ENCODE measurements around the gene LLGL2.

Gene LLGL2

GRCh38 chr17:75612906-75613626 is 87.6 kb downstream of the LLGL2 start:
- Histone ChIP-seq H3K9me3 (ENCODE audit: control insufficient read depth, insufficient read depth, low read length) (no peaks in the 10 kb centered on the region), H3K36me3 (ENCODE audit: insufficient read depth, low read length) (no peaks in the 10 kb centered on the region), H3K4me1 (ENCODE audit: insufficient read depth, low read length) (no peaks in the 10 kb centered on the region), H3K9ac (ENCODE audit: low read depth, low read length) (no peak overlapping the region)

GRCh38 chr17:75614006-75614405 is 88.5 kb downstream of the LLGL2 start:
- H3K36me3 ChIP-seq (ENCODE audit: insufficient read depth, low read length) = no peaks in the 10 kb centered on the region

DNA sequence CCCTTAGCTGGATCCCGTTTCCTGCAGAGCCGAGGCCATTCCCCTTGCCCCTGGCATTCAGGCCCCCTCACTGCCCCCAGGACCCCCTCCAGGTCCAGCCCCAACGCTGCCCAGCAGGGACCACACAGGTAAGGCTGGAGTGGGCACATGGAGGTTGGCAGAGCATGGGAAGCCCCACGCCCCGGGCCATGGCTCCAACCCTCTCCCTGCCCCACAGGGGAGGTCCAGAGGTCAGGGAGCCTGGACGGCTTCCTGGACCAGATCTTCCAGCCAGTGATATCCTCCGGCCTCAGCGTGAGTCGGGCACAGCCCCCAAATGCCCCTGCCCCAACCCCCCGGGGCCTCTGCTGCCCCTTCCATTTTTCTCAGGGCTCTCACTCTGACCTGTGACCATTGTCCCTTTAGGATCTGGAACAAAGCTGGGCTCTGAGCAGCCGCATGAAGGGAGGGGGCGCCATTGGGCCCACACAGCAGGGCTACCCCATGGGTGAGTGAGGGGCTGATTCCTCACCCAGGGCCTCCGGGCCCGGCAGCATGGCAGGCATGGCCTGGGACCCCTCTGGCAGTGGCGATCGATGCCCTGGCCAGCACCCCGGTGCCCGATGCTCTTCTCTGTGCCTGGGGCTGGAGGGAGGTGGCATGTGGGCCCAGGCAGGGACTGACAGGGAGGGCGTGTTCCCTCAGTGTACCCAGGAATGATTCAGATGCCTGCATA is 89.2 kb downstream of the LLGL2 start:
- Histone ChIP-seq H3K36me3 (ENCODE audit: insufficient read depth, low read length) (no peaks in the 10 kb centered on the region), H3K9ac (ENCODE audit: low read depth, low read length) (no peak overlapping the region), H3K4me1 (ENCODE audit: insufficient read depth, low read length) (no peaks in the 10 kb centered on the region), H3K9me3 (ENCODE audit: control insufficient read depth, insufficient read depth, low read length) (no peaks in the 10 kb centered on the region)

More at GRCh38 chr17:75614006-75614405, 88.5 kb downstream of the LLGL2 start:
- Histone ChIP-seq H3K4me1 (ENCODE audit: insufficient read depth, low read length) (no peaks in the 10 kb centered on the region), H3K9me3 (ENCODE audit: control insufficient read depth, insufficient read depth, low read length) (no peaks in the 10 kb centered on the region), H3K9ac (ENCODE audit: low read depth, low read length) (no peak overlapping the region)

DNA sequence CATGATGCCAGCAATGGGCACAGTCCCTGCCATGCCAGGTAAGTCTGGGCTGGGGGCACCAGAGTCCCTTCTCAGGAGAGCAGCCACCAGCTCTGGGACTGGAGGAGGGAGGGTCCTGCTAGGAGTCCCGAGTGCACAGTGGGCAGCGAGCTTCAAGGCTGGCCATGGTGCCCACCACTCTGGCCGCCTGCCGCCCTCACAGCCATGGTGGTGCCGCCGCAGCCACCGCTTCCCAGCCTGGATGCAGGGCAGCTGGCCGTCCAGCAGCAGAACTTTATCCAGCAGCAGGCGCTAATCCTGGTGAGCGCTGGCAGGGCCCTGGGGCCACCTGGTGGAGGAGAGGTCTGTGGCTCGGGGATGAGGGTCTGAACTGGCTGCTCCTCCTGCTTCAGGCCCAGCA is 89.8 kb downstream of the LLGL2 start:
- no peaks in the 10 kb centered on the region for H3K4me1 ChIP-seq (ENCODE audit: insufficient read depth, low read length)
- H3K36me3 ChIP-seq (ENCODE audit: insufficient read depth, low read length) = no peaks in the 10 kb centered on the region
- no peak overlapping the region for H3K9ac ChIP-seq (ENCODE audit: low read depth, low read length)
- no peaks in the 10 kb centered on the region for H3K9me3 ChIP-seq (ENCODE audit: control insufficient read depth, insufficient read depth, low read length)

GRCh38 chr17:75616521-75617122 is 91.1 kb downstream of the LLGL2 start:
- H3K36me3 ChIP-seq (ENCODE audit: insufficient read depth, low read length) = no peaks in the 10 kb centered on the region
- H3K9ac ChIP-seq (ENCODE audit: low read depth, low read length) = no peak overlapping the region
- H3K4me1 ChIP-seq (ENCODE audit: insufficient read depth, low read length) = no peaks in the 10 kb centered on the region
- H3K9me3 ChIP-seq (ENCODE audit: control insufficient read depth, insufficient read depth, low read length) = no peaks in the 10 kb centered on the region

DNA sequence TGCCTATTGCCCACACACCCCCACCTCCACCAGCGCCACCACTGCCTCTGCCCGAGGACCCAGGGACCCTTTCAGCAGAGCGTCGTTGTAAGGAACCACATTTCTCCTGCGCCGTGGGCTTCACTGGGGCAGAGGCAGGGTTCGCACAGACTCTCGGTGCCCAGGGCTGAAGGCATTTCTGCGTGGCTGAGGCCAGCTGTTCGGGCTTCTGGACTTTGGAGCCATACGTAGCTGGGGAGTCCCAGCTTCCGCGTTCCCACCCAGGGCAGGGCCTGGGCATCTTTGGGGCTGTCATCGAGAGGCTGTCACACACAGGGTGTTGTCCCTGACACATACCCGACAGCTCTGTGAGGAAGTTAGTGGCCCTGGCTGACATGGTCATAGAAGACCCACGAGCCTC is 91.7 kb downstream of the LLGL2 start:
- Histone ChIP-seq H3K36me3 (ENCODE audit: insufficient read depth, low read length) (no peaks in the 10 kb centered on the region), H3K9ac (ENCODE audit: low read depth, low read length) (no peak overlapping the region), H3K4me1 (ENCODE audit: insufficient read depth, low read length) (no peaks in the 10 kb centered on the region), H3K9me3 (ENCODE audit: control insufficient read depth, insufficient read depth, low read length) (no peaks in the 10 kb centered on the region)

GRCh38 chr17:75617675-75618074 is 92.2 kb downstream of the LLGL2 start:
- H3K36me3 ChIP-seq (ENCODE audit: insufficient read depth, low read length) = no peaks in the 10 kb centered on the region
- H3K4me1 ChIP-seq (ENCODE audit: insufficient read depth, low read length) = no peaks in the 10 kb centered on the region
- no peak overlapping the region for H3K9ac ChIP-seq (ENCODE audit: low read depth, low read length)
- no peaks in the 10 kb centered on the region for H3K9me3 ChIP-seq (ENCODE audit: control insufficient read depth, insufficient read depth, low read length)

DNA sequence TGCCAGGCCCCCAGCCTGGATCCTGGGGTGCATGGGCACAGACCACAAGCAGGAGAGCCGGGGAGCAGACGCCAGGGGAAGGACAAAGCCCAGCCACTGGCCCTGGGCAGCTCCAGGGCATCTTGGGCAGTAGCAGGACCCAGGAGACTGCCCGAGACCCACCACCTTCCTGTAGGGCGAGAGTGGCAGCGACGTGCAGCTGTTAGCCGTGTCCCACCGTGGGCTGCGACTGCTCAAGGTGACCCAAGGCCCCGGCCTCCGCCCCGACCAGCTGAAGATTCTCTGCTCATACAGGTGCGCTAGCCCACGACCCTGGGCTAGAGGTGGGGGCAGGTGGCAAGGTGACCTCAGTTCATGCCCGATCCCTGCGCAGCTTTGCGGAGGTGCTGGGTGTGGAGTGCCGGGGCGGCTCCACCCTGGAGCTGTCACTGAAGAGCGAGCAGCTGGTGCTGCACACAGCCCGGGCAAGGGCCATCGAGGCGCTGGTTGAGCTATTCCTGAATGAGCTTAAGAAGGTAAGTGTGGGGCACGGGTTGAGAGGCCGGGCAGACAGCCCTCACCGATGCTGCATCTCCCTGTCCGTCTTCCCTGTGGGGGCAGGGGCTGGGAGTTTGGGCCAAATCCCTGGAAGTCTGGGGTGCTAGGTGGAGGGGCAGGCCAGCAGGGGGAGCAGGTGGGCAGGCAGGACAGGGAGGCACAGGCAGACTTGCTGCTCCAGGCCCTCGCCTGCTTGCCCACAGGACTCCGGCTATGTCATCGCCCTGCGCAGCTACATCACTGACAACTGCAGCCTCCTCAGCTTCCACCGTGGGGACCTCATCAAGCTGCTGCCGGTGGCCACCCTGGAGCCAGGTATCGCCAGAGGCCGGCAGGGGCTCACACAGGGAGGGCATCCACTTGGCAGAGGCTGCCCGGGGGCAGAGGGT is 94.3 kb downstream of the LLGL2 start:
- Histone ChIP-seq H3K9me3 (ENCODE audit: control insufficient read depth, insufficient read depth, low read length) (no peaks in the 10 kb centered on the region), H3K4me1 (ENCODE audit: insufficient read depth, low read length) (no peaks in the 10 kb centered on the region), H3K36me3 (ENCODE audit: insufficient read depth, low read length) (no peaks in the 10 kb centered on the region), H3K9ac (ENCODE audit: low read depth, low read length) (no peak overlapping the region)

GRCh38 chr17:75621489-75621888 is 96.0 kb downstream of the LLGL2 start:
- H3K9ac ChIP-seq (ENCODE audit: low read depth, low read length) = no peak overlapping the region
- H3K4me1 ChIP-seq (ENCODE audit: insufficient read depth, low read length) = no peaks in the 10 kb centered on the region
- no peaks in the 10 kb centered on the region for H3K9me3 ChIP-seq (ENCODE audit: control insufficient read depth, insufficient read depth, low read length)
- no peaks in the 10 kb centered on the region for H3K36me3 ChIP-seq (ENCODE audit: insufficient read depth, low read length)

- Histone ChIP-seq H3K9me3 (ENCODE audit: control insufficient read depth, insufficient read depth, low read length) (no peaks in the 10 kb centered on the region), H3K9ac (ENCODE audit: low read depth, low read length) (no peak overlapping the region), H3K4me1 (ENCODE audit: insufficient read depth, low read length) (no peaks in the 10 kb centered on the region)
Measured at GRCh38 chr17:75622076-75622475, 96.6 kb downstream of the LLGL2 start.

DNA sequence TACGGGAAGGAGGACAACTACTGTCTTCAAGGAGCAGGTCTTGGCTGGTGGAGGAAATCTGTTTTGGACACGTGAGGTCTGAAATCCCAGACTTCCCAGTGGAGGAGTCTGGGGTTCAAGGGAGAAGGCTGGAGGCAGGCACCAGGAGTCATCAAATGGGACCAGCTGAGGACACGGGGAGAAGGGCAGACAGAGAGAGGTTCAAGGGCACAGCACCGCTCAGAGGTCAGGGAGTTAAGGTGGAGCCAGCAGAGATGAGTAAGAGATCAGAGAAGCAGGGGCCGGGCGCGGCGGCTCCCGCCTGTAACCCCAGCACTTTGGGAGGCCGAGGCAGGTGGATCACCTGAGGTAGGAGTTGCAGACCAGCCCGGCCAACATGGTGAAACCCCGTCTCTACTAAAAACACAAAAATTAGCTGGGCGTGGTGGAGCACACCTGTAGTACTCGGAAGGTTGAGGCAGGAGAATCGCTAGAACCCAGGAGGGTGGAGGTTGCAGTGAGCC is 97.3 kb downstream of the LLGL2 start:
- Histone ChIP-seq H3K4me1 (ENCODE audit: insufficient read depth, low read length) (no peaks in the 10 kb centered on the region), H3K9ac (ENCODE audit: low read depth, low read length) (no peak overlapping the region), H3K36me3 (ENCODE audit: insufficient read depth, low read length) (no peaks in the 10 kb centered on the region), H3K9me3 (ENCODE audit: control insufficient read depth, insufficient read depth, low read length) (no peaks in the 10 kb centered on the region)

More at GRCh38 chr17:75622076-75622475, 96.6 kb downstream of the LLGL2 start:
- no peaks in the 10 kb centered on the region for H3K36me3 ChIP-seq (ENCODE audit: insufficient read depth, low read length)

GRCh38 chr17:75623386-75623785 is 97.9 kb downstream of the LLGL2 start:
- Histone ChIP-seq H3K36me3 (ENCODE audit: insufficient read depth, low read length) (no peaks in the 10 kb centered on the region), H3K9me3 (ENCODE audit: control insufficient read depth, insufficient read depth, low read length) (no peaks in the 10 kb centered on the region)

GRCh38 chr17:75624021-75624420 is 98.5 kb downstream of the LLGL2 start:
- no peaks in the 10 kb centered on the region for H3K9me3 ChIP-seq (ENCODE audit: control insufficient read depth, insufficient read depth, low read length)
- no peaks in the 10 kb centered on the region for H3K4me1 ChIP-seq (ENCODE audit: insufficient read depth, low read length)
- H3K36me3 ChIP-seq (ENCODE audit: insufficient read depth, low read length) = no peaks in the 10 kb centered on the region
- H3K9ac ChIP-seq (ENCODE audit: low read depth, low read length) = no peak overlapping the region

More at GRCh38 chr17:75623386-75623785, 97.9 kb downstream of the LLGL2 start:
- no peaks in the 10 kb centered on the region for H3K4me1 ChIP-seq (ENCODE audit: insufficient read depth, low read length)
- no peak overlapping the region for H3K9ac ChIP-seq (ENCODE audit: low read depth, low read length)
